ENCODE measurements around the gene RUNX1. TPM values are rescaled to one million over a fixed set of nuclear protein-coding genes. Genes with fewer than 3 reads are reported as not detected.

Gene RUNX1
- total RNA-seq, 1 experiment from 2014 or later, result 0.52 TPM

- POLR2A ChIA-PET (ENCODE audit: low non-redundant PET), result no interaction called here
- H3K4me1 ChIP-seq (ENCODE audit: insufficient read depth, low read length, poor library complexity, severe bottlenecking), result no peaks in the 10 kb centered on the region
- TF ChIP-seq EZH2 (IDR thresholded peaks at IDR 0.05; ENCODE audit: borderline replicate concordance, low read depth, low read length, poor library complexity, severe bottlenecking) (no peak), CTCF (conservative IDR thresholded peaks at IDR 0.05; ENCODE audit: low read depth, low read length) (no peak)
- no peaks in the 10 kb centered on the region for H3K36me3 ChIP-seq (ENCODE audit: insufficient read depth, low read length, poor library complexity, severe bottlenecking)
- no peak for DNase-seq (ENCODE audit: low spot score)
- no peak overlapping the region for H3K27ac ChIP-seq (ENCODE audit: low read depth, low read length, poor library complexity, severe bottlenecking)
- H3K27me3 ChIP-seq (replicated peaks; ENCODE audit: insufficient read depth, low read depth, low read length, poor library complexity), result no peaks in the 10 kb centered on the region
- intact Hi-C loops (cut with micrococcal nuclease; ENCODE audit: unreplicated experiment), result no loop called here
- no TSS peak for BruUV-seq (replicated peaks)
- H3K9me3 ChIP-seq (ENCODE audit: low read depth, low read length, poor library complexity, severe bottlenecking), result no peaks in the 10 kb centered on the region
- no peak overlapping the region for H3K4me3 ChIP-seq (ENCODE audit: low read depth, low read length, poor library complexity, severe bottlenecking)
- CTCF ChIA-PET, result no interaction called here
Observed at GRCh38 chr21:34960687-34961086, 88.4 kb downstream of the RUNX1 start.

DNA sequence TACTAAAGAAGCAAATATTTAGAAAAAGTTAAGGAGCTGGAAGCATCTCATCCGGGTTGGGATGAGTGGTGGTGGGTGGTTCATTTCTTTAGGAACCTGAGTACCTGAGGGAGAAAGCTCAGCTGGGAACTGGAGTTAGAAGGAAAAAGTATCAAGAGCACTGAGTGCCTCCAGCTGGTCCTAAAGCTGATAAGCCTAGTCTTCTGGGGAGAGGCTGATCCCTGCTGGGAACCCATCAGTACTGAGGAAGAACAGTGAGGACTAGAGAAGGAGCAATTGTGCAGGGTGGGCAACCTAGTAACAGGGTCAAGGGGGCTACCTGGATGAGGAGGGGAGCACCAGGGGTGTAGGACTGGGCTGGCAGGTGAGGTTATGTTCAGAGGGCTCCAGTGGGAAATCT is 89.5 kb downstream of the RUNX1 start:
- DNase-seq (ENCODE audit: low spot score), result no peak
- POLR2A ChIA-PET (ENCODE audit: low non-redundant PET), result no interaction called here
- H3K4me1 ChIP-seq (ENCODE audit: insufficient read depth, low read length, poor library complexity, severe bottlenecking), result no peaks in the 10 kb centered on the region
- CTCF ChIA-PET, result no interaction called here
- no TSS peak for BruUV-seq (replicated peaks)
- intact Hi-C loops (cut with micrococcal nuclease; ENCODE audit: unreplicated experiment), result no loop called here
- TF ChIP-seq CTCF (conservative IDR thresholded peaks at IDR 0.05; ENCODE audit: low read depth, low read length) (no peak), EZH2 (IDR thresholded peaks at IDR 0.05; ENCODE audit: borderline replicate concordance, low read depth, low read length, poor library complexity, severe bottlenecking) (no peak)
- H3K27me3 ChIP-seq (replicated peaks; ENCODE audit: insufficient read depth, low read depth, low read length, poor library complexity), result no peaks in the 10 kb centered on the region
- no peak overlapping the region for H3K27ac ChIP-seq (ENCODE audit: low read depth, low read length, poor library complexity, severe bottlenecking)
- no peak overlapping the region for H3K4me3 ChIP-seq (ENCODE audit: low read depth, low read length, poor library complexity, severe bottlenecking)
- H3K36me3 ChIP-seq (ENCODE audit: insufficient read depth, low read length, poor library complexity, severe bottlenecking), result no peaks in the 10 kb centered on the region
- H3K9me3 ChIP-seq (ENCODE audit: low read depth, low read length, poor library complexity, severe bottlenecking), result no peaks in the 10 kb centered on the region

DNA sequence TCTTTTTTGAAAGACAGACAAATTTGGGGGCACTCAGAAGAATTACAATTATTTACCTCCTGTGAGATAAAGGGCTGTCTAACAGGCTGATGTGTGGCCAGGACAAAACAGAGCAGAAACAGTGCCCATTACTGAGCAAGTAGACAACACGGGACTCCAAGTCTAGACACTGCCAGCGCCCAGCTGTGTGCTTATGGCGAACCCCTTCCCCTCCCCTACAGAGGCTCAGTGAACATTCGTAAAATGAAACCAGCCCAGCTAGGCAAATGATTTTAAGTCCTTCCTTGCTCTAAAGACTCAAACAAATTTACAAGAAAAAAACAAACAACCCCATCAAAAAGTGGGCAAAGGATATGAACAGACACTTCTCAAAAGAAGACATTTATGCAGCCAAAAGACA is 91.1 kb downstream of the RUNX1 start:
- H3K36me3 ChIP-seq (ENCODE audit: insufficient read depth, low read length, poor library complexity, severe bottlenecking), result no peaks in the 10 kb centered on the region
- BruUV-seq (replicated peaks), result no TSS peak
- no peak overlapping the region for H3K27ac ChIP-seq (ENCODE audit: low read depth, low read length, poor library complexity, severe bottlenecking)
- no peaks in the 10 kb centered on the region for H3K9me3 ChIP-seq (ENCODE audit: low read depth, low read length, poor library complexity, severe bottlenecking)
- no peaks in the 10 kb centered on the region for H3K4me1 ChIP-seq (ENCODE audit: insufficient read depth, low read length, poor library complexity, severe bottlenecking)
- no peaks in the 10 kb centered on the region for H3K27me3 ChIP-seq (replicated peaks; ENCODE audit: insufficient read depth, low read depth, low read length, poor library complexity)
- no peak for DNase-seq (ENCODE audit: low spot score)
- POLR2A ChIA-PET (ENCODE audit: low non-redundant PET), result no interaction called here
- no peak for TF ChIP-seq EZH2 (IDR thresholded peaks at IDR 0.05; ENCODE audit: borderline replicate concordance, low read depth, low read length, poor library complexity, severe bottlenecking)
- TF ChIP-seq CTCF (conservative IDR thresholded peaks at IDR 0.05; ENCODE audit: low read depth, low read length), result no peak
- intact Hi-C loops (cut with micrococcal nuclease; ENCODE audit: unreplicated experiment), result no loop called here
- CTCF ChIA-PET, result no interaction called here
- H3K4me3 ChIP-seq (ENCODE audit: low read depth, low read length, poor library complexity, severe bottlenecking), result no peak overlapping the region

Measured in A673 (cell line).